ENCODE data around the gene GATB.

The GATB gene

DNA sequence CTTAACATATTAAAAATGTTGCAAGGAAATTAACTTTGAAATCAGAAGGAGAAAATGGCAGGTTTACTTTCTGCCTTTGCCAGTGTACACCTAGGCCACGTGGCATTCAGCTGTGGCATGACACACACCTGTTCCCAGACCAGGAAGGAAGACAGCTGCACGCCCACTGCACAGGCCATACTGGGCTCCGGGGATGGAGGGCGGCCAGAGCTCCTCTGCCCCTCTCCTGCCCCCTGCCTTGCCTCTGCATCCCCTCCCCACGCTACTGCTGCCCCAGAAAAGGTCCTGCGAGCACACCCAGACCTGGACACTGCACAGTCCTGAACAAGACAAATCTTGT, 68.4 kb downstream of the GATB start:
- DNase-seq = no peak

DNA sequence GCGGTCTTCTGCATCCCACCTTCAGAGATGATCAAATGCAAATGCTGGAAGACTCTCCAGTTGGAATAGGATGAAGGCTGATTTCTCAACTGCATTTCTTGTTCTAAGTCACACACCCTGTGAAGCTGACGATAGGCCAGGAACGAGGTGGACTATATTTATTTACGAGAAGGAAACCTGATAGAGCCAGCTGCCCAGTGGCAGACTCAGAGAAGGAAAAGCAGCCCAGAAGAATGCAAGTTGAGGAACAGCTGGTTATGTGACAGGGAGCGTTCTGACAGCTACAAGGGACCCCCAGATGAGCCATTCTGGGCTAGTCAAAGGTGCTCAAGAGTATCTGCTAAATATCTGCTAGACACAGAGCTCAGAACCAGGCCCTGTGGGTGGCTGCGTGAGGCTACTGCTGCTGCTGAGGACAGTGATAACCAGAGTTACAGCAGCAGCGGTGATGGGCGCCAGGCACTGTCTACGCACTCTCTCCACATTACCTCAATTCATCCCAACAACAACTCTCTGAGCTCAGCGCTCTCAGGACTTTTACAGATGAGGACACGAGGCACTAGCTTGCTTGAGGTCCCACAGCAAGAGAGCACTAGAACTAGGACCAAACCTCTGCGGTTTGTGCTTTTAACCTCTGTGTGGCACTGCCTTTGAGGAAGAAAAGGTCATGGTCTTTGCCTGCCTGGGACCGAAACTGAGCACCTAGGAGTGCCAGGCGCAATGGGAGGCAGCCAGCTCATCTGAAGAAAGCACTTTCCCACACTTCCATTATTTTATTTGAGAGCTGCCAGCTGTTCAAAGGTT, 69.0 kb downstream of the GATB start:
- DNase-seq = no peak

DNA sequence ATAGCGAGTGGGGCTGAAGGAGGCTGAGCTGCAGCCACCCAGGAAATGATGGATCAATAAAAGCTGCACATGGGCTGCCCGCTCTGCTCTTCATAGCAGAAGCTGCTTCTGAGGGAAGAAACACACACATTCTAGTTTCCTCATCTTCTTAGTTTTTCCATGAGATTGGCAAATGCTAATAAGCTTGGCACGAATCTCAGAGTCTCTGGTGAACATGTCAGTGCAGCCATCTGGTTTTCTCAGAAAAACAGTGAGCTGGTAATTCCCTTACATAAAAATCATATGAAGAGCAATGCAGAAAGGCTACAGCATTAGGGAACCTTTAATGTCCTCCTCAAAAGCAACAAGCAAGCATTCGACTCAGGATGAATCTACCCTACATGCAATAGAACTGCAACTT, 69.9 kb downstream of the GATB start:
- DNase-seq = no peak

DNA sequence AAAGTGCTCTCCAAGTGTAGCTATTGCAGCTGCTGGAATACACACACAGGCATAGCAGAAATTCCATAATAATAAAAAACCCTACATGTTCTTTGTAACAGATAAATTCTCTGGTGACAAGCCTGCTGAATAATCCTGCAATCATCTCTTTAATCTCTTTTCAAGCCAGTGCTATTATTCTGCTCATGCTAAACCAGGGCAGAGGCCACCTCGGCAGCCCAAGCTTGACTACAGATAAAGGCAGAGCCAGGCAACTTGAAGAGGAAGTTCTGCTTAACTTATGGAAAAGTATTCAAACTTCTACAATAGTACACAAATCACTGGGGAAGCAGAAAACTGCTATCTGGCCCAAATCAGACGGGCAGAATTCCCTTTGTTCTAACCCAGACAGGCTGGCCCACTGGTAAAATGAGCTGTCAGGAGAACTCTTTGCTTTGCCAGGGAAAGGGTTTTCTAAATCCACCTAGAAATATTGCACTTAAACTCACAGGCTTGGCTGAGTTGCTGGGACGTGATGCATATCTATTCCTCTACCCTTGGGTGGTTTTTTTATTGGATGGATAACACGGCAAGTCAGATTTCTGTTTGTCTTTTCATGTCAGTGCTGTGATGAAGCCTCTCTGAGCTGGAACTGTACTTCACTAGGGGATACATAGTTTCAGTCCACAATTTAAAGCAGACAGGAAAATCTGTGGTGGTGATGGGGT, 70.5 kb downstream of the GATB start:
- no peak for DNase-seq

DNA sequence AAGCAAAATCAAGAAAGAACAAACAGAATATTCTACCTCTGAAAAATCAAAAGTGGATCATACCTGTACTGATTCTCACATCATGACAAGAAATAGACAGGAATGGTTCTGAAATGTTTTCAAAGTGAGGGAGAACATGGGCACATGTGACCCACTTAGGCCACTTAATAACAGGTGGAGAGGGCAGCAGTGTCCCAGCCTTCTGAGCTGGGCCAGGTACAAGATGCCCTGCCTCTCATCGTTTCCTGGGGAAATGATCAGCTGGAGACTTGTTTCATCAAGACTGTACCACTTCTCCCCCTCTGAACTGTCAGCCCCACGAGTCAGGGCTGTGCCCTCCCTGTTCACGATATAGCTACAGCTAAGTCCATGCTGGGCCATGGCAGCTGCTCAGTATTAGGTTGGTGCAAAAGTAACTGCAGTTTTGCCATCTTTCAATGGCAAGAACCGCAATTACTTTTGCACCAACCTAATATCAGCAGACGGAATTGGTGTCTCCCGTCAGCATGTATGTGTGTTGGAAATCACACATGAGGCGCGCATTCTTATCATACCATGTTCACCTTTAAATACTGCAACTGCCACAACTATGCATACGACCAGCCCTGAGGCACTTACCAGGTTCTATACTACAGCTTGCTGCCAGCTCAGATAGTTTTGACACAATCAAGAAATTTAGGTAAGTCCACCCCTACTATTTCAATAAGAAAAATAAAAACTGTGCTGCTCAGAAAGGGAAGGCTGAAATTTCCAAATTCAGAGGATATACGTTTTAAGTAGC, 71.4 kb downstream of the GATB start:
- DNase-seq = no peak

DNA sequence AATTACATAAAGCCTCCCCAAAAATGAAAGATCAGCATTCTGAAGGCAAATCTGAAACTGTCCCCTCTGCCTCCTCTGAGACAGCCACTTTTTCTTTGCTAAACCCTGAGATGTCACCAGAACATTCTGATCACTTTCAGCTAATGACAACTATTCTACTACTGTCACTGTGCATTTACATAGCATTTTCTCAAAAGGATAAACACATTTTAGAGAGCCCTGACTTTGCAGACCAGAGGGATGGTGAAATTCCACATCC, 72.1 kb downstream of the GATB start:
- DNase-seq = no peak

DNA sequence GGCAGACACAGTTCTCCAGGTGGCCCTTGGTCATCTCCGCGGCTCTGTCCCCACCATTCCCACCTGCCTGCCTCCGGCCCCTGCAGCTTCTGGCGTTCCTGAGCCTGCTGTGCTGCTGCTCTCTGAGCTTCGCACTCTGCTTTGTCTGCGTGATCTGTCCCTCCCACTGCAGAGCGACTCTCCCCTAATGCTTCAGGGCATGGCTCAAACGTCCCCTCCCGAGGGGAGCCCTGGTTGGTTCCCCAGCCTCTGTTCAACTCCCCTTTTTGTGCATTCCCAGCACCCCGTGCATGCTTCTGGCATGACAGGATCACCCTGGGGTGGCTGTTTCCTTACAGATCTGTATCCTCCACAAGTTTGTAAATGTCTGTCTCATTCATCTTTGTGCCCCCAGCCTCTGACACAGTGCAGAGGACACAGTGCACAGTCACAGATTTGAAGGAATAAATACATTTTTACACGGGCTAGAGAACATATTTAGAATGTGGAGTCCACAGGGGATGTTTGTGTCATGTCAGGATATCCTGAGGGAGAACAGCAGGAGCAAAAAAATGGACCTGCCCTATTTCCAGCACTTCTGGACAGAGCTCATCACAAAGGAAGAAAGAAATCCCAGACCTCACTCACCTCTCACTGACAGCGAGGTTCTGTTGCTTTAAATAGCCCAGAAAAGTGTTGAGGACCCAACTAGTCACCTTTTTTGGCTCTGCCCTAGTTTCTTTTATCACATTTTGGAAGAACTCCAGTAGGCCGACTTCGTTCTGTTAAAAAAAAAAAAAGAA, 72.6 kb downstream of the GATB start:
- DNase-seq = no peak

DNA sequence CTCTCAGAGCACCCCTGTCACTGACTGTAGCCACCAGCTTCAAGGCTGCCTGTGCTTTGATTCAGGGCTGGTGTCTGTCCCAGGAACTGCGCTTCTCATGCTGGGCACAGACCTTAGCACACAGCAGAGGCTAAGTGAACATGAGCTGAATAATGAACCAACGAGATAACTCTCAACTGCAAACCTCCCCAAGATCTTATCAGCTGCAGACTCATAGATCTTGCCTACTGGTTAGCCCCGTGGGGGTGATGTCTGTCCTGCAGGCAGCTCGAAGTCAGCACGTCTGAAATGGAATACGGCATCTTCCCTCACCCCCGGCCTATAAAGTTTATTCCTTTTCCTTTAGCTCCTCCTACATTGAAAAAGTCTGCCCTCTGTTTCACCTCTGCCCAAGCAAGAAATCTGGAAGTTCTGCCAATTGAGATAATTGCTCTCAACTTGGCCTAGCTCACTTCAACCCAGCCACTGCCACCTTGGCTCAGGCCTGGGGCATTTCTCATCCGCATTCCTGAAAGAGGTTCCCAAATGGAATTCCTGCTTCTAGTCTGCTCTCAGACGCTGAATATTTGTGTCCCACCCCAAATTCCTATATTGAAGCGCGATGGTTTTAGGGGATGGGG, 73.7 kb downstream of the GATB start:
- no peak for DNase-seq

DNA sequence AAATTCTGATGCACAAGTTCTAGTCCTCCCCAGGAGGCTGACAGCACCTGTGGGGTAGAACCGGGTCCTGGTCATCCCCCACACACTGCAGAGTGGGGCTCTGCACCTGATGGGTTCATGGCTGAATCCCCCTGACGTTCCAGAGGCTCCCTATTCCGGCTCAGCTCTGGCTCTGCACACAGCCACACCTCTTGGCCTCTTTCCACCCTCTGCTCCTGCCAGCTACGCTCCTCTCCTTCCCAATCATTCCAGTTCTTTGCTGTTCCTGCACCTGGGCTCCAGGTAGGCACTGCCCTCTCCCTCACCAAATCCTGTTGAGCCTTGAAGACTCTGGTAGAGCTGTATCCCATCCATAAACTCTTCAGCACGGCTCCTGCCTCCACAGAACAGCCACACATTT, 75.5 kb downstream of the GATB start:
- no peak for DNase-seq

DNA sequence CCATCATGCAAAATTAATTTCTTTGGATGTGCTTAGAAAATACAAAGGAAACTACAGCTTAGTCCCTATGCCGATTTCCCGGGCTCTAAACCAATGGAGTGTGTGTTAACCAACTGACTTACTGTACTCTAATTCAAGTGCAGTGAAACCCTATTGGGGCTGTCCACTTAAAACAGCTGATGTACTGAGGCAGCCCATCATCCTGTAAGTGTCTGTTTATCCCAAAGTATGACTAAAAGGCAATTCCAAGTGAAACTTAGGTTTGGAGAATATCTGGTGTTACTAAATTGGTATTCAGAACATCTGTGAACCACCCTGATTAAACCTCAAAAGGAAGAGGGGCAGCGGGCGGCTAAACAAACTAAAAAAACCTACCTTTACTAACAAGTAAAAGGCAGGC, 79.7 kb downstream of the GATB start:
- no peak for DNase-seq

DNA sequence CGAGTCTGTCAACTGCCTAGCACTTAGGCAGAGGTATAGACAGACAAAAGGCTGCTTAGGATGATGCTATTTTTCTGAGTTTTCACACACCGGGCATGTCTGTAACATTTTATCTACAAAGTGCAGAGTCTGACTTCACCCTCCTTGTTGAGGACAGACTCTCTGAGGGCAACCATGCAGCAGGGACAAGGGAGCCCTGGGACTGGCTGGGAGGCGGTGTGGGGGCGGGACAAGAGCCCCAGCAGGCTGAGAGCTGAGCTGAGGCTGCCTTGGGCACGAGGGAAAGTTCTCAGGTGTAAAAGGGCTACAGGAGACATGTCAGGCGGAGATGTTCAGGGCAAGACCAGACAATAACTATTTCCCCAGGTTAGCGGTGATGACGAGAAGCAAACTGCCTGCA, 81.6 kb downstream of the GATB start:
- DNase-seq = no peak

DNA sequence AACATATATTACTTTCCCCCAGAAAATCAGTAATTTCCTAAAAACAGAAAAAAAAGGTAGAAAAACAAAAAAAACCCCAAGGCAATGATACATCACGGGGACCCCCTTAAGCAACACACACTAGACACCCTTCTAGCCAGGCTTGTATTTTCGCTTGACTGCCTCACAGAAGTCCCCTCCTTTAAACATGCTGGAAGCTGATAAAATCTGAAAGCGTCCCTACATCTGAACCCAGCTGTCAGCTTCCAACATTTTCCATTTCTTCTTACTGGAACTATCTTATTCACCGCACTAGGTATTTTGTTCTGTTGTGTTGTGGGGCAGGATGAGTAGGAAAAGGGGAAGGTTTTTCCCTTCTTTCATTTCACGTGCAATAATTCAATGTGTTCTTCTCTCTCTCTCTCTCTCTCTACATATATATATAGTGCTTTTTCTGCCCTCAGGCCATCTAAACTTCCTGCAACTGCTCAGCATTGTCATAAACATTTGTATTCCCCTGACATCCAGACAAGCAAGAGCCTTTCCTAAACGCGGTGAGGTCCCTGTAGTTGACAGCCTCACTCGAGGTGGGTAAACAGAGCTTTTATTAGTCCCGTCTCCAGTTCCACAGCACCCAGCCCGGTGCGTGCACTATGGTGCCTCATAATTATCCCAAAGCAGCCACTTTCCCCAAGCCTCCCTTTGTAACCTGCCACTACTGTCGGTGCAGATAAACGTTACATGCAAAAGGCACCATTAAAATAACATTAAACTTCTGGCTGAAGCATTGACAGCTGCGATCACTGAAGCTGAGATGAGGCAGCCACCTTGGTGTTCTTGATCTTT, 82.5 kb downstream of the GATB start:
- DNase-seq = peak; percentile 58

DNA sequence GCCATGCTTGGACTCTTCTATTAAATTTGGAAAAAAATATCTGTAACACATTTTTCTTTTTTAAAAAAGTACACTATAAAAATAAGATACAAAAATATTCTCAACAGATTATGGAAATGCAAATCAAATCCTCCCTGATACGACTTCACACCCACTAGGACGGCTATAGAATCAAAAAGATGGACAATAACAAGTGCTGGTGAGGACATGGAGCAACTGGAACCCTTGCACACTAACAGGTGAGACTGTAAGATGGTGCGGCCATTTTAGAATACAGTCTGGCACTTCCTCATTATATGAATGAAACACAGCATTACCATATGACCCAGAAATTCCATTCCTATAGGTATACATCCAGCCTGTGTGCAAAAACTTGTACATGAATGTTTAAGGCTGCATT, 83.6 kb downstream of the GATB start:
- DNase-seq = no peak

DNA sequence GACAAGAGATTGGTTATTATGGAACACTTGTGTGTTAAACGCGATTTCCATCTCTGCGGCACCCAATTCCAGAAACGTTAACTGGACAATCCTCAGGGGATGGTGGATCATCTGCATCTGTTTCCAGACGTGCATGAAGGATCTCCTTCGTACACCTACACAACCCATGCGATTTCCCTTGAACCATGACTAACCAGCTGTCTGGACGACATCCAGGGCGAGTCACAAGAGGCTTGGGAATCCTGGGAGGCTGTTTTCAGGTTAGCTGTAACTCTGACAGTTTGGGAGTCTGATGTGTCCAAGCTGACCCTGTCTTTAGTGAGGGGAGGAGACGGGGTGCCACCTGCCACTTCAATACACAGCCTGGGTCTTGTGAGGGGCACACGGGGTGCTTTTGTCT, 84.5 kb downstream of the GATB start:
- DNase-seq = no peak

DNA sequence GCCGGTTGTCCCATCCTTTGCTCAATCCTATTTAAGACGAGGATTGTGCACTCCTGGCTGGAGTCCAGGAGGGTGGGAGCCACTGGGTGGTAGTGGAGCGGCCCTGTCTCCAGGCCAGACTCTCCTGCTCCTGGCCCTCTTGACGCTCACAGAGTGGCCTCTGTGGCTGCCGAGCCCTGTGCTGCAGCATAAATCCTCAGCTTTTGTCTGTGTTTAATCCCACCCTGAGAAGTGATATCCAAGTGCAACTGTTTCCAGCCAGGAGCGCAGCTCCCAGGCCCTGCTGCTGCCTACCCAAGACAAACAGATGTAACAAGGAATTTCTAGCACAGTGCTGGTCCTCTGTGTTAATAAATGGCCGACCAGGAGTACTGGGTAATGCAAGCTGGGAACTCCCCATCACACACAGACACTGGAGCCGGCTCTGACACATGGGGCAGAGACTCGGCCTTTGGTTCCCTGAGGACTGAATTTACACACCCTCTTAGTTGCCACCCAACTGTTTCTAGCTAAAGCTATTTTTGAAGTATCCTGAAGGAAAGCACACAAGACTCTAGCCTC, 85.3 kb downstream of the GATB start:
- no peak for DNase-seq

DNA sequence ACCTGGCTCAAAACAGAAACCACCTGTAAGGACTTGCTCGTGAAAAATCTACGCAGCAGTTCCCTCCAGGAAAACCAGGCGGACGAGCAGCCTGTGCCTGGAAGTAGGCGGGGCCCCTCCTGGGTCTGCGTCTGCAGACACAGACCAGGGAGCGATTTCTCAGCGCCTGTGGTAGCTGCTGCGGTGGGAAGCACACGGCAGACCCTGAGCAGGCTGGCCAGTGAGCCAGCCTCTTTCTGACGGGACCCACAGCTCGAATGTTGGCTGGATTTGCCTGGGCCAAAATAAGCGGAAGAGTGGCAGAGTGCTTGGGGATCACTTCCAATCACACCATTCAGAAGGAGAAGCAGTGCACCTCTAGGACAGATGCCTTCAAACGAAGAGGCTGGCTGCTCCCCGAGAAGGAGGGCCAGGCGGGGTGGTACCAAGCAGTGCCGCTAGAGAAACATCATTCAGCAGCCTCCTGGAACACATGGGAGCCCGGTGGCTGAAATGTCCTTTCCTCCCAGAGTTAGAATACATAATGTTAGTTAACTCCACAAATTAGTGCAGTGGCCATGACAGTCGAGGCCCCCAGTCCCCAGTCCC, 85.9 kb downstream of the GATB start:
- no peak for DNase-seq

DNA sequence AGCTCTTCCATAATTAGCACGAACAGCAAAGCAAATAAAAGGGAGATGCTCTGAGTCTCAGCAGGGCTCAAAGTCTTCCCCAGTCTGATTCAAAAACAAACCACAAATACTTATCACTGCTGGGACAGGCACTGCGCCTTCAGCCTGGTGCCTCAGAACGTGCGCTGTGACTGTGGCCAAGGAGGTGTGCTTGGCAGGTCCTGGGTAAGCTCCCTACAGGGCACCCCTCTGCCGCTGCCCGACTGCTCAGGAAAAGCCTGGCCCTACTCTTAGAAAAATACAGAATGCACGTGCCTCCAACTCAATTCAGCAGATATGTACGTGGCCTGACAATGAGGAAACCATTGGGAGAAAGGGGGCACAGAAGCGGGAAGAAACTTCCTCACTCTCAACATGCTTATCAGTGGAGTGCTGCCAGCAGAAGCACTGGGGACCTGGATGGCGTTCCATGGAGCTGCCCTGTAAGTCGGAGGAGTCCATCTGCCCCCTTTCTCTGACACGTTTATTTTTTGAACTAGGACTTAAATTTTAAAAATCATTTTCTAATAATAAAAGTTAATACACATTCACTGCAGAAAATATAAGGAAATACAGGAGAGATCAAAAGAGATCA, 86.8 kb downstream of the GATB start:
- DNase-seq = no peak

DNA sequence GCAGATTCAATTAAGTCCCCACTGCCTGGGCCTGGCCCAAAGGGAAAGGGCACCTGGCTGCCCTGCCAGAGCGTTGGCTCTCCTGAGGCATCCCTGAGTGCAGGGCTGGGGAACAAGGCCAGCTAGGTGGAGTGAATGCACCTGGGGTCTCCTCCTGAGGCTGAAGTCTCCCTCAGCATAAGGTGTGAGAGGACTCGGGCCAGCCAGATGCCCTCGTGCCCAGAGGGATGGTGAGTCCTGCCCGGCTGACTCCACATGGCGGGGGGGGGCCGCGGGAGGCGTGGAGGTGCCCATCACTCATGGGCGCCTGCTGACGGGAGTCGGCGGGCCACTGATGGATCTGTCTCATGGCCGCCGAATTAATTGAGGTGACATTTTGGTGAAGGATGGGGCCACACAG, 87.8 kb downstream of the GATB start:
- DNase-seq = no peak

DNA sequence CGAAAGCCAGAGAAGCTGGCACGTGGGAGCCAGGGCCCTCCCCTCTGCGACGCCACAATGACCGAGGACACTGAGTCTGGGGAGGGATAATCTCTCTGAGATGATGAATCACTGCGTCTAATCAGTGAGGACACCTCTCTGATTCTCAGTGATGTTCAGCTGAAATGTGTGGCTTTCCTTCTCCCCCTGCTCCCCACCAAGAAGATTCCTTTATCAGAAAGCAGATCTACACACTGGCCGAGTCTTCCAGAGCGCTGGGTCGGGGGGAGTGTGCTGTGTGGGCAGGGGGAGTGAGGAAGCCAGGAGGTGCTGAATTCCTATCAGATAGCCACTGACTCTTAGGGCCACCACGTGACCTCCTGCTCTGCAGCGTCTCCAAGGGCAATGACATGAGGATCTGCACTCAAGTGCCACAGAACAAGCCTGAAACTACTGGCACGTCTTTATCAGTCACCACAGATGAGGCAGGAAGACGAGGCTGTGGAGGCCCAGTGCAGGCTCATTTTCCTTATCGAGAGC, 89.2 kb downstream of the GATB start:
- DNase-seq = no peak

DNA sequence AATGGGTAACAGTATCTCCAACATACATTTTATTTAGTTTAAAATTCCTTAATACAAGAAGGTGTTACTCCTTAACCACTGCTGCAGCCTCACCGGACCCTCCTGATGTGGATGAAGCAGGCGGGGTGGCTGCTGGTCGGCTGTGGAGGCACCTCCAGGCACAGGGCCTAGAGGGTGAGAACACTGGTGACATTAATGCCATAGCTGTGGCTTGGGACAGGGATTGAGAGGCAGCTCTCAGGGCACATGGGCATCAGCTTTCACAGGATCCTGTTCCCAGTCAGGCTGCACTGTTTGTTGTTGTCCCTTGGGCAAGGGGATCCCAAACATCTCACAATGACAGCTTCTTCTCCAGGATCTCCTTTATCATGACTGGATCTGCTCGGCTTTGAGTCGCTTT, 90.0 kb downstream of the GATB start:
- DNase-seq = no peak

DNA sequence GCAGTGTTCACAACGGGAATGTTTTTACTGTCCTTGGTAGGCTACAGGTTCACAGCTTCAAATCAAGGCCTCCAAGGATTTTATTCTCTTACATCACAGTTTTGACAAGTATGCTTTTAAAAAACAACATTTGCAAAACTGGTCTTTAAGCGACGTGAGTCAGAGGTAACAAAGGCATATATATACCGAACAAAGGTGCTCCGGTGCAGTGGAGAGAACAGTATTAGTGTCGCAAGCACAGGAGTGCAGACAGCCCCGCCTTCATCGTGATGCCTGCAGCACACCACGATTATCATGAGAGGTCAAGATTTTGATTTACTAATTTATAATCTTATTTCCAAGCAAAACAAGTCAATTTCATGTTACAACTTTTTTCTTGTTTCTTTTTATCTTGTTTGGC, 90.8 kb downstream of the GATB start:
- no peak for DNase-seq

All from NCI-H1436 (cell line).